ENCODE results near the gene SLC20A1. TPM values are rescaled to one million over a fixed set of nuclear protein-coding genes. Genes with fewer than 3 reads are reported as not detected.

Gene SLC20A1
- total RNA-seq, 4 donors from 2014 or later = 5.0 to 19.2 (median 12.4) TPM

DNA sequence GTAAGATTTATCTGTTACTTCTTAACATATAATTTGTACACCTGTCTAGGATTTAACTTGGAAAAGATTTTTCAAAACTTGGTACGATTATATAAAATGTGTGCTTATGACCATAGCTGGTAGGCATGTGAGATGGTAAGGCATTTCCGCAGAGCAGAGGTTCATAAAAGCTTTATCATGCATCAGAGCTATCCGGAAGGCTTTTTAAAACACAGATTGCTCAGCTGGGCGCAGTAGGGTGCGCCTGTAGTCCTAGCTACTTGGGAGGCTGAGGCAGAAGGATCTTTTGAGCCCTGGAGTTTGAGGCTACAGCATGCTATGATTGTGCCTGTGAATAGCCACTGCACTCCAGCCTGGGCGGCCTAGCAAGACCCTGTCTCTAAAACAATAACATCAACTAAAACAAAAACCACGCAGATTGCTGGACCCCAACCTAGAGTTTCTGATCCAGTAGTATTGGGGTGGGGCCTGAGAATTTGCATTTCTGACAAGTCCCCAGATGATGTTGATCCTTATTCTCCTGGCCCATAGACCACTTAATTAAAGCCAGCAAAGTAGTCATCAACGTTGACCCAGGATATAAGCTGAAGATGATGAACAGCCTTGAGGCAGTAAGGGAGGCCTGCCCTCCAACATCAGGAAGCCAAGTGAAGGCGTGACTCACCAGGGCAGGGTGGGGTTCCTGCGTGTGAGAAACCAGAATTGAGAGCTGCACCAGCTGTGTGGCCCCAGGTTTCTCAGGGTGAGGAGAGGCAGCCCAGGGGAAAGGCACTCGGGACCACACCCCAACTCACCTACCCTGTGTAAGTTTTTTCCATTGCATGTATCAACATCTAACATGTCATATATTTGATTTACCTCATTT, 21.6 kb upstream of the SLC20A1 start:
- TF ChIP-seq, protein P1, sequence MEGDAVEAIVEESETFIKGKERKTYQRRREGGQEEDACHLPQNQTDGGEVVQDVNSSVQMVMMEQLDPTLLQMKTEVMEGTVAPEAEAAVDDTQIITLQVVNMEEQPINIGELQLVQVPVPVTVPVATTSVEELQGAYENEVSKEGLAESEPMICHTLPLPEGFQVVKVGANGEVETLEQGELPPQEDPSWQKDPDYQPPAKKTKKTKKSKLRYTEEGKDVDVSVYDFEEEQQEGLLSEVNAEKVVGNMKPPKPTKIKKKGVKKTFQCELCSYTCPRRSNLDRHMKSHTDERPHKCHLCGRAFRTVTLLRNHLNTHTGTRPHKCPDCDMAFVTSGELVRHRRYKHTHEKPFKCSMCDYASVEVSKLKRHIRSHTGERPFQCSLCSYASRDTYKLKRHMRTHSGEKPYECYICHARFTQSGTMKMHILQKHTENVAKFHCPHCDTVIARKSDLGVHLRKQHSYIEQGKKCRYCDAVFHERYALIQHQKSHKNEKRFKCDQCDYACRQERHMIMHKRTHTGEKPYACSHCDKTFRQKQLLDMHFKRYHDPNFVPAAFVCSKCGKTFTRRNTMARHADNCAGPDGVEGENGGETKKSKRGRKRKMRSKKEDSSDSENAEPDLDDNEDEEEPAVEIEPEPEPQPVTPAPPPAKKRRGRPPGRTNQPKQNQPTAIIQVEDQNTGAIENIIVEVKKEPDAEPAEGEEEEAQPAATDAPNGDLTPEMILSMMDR (IDR thresholded peaks at IDR 0.05) = no peak
- no peak for TF ChIP-seq POLR2A (IDR thresholded peaks at IDR 0.05)
- no peak overlapping the region for H3K4me3 ChIP-seq (ENCODE audit: low read depth, poor library complexity, severe bottlenecking)
- intact Hi-C loops (cut with DNase I; ENCODE audit: low total_unique reads) = no loop called here
- DNase-seq (ENCODE audit: low spot score in 2 of 2) = peak; percentile 68 to 90
- WGBS, 2 donors = 49 to 56% methylated on average over 11 of the region's 11 CpGs

DNA sequence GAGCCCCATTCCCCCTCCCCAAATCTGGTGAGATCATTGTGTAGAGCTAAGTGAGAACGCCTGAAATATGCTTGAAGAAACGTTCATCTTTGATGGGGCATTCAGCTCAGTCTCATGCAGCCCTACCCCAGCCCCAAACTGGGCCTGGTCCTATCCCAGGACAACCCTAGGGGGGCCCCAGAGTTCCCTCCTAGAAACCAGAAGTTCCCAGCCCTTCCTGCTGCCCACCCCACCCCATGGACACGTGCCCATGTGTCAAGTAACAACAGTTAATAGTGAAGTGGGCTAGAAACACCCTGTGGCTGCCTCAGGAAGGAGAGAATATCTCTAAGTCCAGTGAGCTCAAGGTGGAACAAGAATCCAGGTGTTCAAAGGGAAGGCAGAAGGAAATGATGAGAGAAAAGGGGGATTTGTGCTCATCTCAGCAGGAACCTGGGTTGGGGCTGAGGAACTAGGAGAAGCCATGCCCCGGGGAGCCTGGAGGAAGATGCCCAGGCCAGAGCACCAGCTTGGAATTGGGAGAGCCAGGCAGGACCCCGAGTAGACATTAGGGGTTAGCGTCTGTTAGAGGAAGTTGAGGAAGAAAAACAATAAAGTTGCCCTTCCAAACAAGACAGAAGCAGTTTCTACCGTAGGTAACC, 20.1 kb upstream of the SLC20A1 start:
- H3K4me3 ChIP-seq (ENCODE audit: low read depth, poor library complexity, severe bottlenecking) = no peak overlapping the region
- intact Hi-C loops (cut with DNase I; ENCODE audit: low total_unique reads) = no loop called here
- peak in 1 of 2 donors; percentile 72 for DNase-seq (ENCODE audit: low spot score in 2 of 2)
- 64 to 78% methylated on average over 7 of the region's 7 CpGs for WGBS, 2 donors
- TF ChIP-seq, protein P1 (IDR thresholded peaks at IDR 0.05) = no peak
- TF ChIP-seq POLR2A (IDR thresholded peaks at IDR 0.05) = no peak

DNA sequence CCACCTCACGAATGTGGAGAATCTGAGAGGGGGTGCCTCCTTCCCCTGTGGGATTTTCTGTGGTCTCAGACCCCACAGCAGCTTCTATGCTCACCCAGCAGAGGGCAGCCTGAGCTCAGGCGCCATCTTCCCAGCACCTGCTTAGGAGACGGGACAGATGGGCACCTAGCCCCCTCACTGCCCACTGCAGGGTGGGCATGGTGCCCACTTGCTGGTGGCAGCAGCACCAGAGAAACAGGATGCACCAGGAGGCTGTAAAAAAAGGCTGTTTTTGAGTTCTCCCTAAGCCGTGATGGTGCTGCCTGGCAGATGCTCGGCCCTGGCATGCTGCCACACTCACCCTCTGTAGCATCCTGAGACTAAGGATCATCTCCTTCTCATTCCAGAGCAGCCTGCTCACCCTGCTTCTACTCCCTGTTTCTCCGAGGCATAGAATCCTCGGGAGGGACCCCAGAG, 19.1 kb upstream of the SLC20A1 start:
- 5 to 9% methylated on average over 7 of the region's 7 CpGs for WGBS, 2 donors
- H3K4me3 ChIP-seq (ENCODE audit: low read depth, poor library complexity, severe bottlenecking) = no peak overlapping the region

DNA sequence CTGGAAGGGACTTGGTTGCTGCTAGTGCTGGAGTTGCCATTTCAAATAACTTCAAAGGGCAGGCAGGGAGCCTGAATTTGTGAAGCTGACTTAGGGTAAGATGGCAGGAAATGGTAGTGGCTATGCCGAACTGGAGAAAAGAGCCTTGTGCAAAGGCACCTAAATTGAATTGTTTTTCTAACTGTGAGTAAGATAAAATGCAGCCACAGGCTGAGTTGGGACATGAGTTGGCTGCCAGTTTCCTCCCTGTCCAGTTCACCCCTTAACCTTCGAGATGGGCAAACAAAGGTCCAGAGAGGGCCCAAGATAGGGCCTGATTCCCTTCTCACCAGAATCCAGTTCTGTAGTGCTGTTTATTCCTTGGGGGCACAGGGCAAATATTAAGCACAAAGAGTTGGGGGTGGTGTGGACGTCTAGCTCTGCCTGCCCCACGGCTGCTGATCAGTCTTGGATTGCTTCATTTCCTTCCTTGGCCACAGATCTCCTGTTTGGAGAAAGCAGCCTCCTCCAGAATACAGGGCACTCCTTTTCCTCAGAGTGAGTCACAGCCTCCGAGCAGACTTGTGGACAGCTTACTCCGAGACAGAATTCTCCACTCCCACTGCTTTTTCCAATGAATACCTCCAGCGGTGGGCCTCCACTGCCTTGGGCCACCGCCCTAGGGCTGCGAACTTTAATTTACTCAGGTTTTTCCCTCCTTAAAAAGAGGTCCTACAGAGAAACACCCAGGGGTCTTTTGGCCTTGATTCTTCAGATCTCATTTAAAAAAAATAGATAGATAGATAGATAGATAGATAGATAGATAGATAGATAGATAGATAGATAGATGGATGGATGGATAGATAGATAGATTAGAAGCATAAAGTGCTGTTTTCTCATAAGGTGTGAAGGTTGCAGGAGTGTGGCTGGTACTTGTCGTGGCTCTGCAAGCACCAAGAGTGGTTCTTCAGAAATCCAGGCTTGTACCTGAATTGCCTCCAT, 18.4 kb upstream of the SLC20A1 start:
- intact Hi-C loops (cut with DNase I; ENCODE audit: low total_unique reads) = no loop called here
- TF ChIP-seq POLR2A (IDR thresholded peaks at IDR 0.05) = no peak
- TF ChIP-seq, protein P1 (IDR thresholded peaks at IDR 0.05) = no peak
- H3K4me3 ChIP-seq (ENCODE audit: low read depth, poor library complexity, severe bottlenecking) = no peak overlapping the region
- WGBS, 2 donors = 27 to 31% methylated on average over 10 of the region's 10 CpGs
- peak in 1 of 2 donors; percentile 79 for DNase-seq (ENCODE audit: low spot score in 2 of 2)

More for the DNA sequence above, 19.1 kb upstream of the SLC20A1 start:
- intact Hi-C loops (cut with DNase I; ENCODE audit: low total_unique reads) = no loop called here
- DNase-seq (ENCODE audit: low spot score in 2 of 2) = peak in 1 of 2 donors; percentile 89
- no peak for TF ChIP-seq POLR2A (IDR thresholded peaks at IDR 0.05)
- TF ChIP-seq, protein P1 (IDR thresholded peaks at IDR 0.05) = peak in 1 of 3 donors; percentile 65

DNA sequence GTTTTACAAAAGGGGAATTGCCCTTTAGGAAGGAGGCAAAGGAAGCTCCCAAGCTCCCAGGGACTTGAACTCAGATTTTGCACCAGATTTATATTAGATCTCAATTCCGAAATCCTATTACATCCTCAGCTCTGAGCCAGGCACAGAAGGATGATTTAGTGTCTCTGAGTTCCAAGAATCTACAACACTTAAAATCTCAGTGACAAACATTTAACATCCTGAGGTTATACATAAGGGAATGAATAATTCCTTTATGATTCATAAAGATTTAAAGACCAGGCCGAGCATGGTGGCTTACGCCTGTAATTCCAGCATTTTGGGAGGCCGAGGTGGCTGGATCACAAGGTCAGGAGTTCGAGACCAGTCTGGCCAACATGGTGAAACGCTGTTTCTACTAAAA, 16.5 kb upstream of the SLC20A1 start:
- intact Hi-C loops (cut with DNase I; ENCODE audit: low total_unique reads) = no loop called here
- no peak for TF ChIP-seq POLR2A (IDR thresholded peaks at IDR 0.05)
- TF ChIP-seq, protein P1 (IDR thresholded peaks at IDR 0.05) = no peak
- DNase-seq (ENCODE audit: low spot score in 2 of 2) = no peak
- H3K4me3 ChIP-seq (ENCODE audit: low read depth, poor library complexity, severe bottlenecking) = no peak overlapping the region
- WGBS, 2 donors = 89 to 92% methylated on average over 6 of the region's 6 CpGs

Measured in lower leg skin (tissue), 4 donors.